Astrocyte of the cerebellum (primary cell): ENCODE results near the gene SLX4IP.

ENCODE experiments used
- DNase-seq: peaks from one replicate; pipeline ENCODE4 v3.0.0-alpha.2; 2011; ENCODE audit warnings: low read depth
- H3K4me3 ChIP-seq: 2 replicates; pipeline ENCODE4 v1.5.1; 2011; ENCODE audit warnings: mild to moderate bottlenecking, low read depth, low read length, moderate library complexity
- CTCF ChIP-seq: IDR thresholded peaks from 2 replicates; pipeline ENCODE4 v1.5.1; 2012; ENCODE audit warnings: low read length, low read depth, moderate library complexity, mild to moderate bottlenecking; ENCODE audit errors: missing control alignments
- in situ Hi-C: cut with HindIII; loops from 2 replicates; pipeline ENCODE4 v1.10.0; 2017; ENCODE audit warnings: low sequenced_read_pairs

SLX4IP gene

GRCh38 chr20:10651227-10651990 lies 216.3 kb downstream of the SLX4IP start:
- in situ Hi-C loops: no loop called here

GRCh38 chr20:10652185-10652584 lies 217.1 kb downstream of the SLX4IP start:
- DNase-seq: no peak
- TF ChIP-seq CTCF: no peak
- no peak overlapping the region for H3K4me3 ChIP-seq
- in situ Hi-C loops: no loop called here

More at GRCh38 chr20:10651227-10651990, 216.3 kb downstream of the SLX4IP start:
- no peak for TF ChIP-seq CTCF
- DNase-seq: no peak
- no peak overlapping the region for H3K4me3 ChIP-seq

- no peak overlapping the region for H3K4me3 ChIP-seq
- TF ChIP-seq CTCF: no peak
- no peak for DNase-seq
- in situ Hi-C loops: no loop called here
Observed at GRCh38 chr20:10652660-10653261, 217.7 kb downstream of the SLX4IP start.

- no peak for DNase-seq
- TF ChIP-seq CTCF: no peak
- in situ Hi-C loops: no loop called here
- H3K4me3 ChIP-seq: no peak overlapping the region
Observed at GRCh38 chr20:10653599-10654249, 218.6 kb downstream of the SLX4IP start.

GRCh38 chr20:10654250-10654610 lies 219.1 kb downstream of the SLX4IP start:
- DNase-seq: no peak
- H3K4me3 ChIP-seq: no peak overlapping the region
- no peak for TF ChIP-seq CTCF
- in situ Hi-C loops: no loop called here

GRCh38 chr20:10654630-10655029 lies 219.5 kb downstream of the SLX4IP start:
- H3K4me3 ChIP-seq: no peak overlapping the region
- DNase-seq: no peak
- in situ Hi-C loops: no loop called here
- no peak for TF ChIP-seq CTCF
